HEK293 (cell line): Measurements from ENCODE around the gene THTPA.

Experiments
- REST ChIP-seq: fragments of 450-650 bp; formaldehyde crosslinking; IDR thresholded peaks from 2 replicates; pipeline ENCODE4 v1.5.1; 2016; ENCODE audit warnings: missing biosample characterization, missing genetic modification characterization
- ZNF302 ChIP-seq: fragments of 450-650 bp; formaldehyde crosslinking; IDR thresholded peaks from 2 replicates; pipeline ENCODE4 v1.5.1; 2016; ENCODE audit warnings: missing biosample characterization, missing genetic modification characterization, low read depth
- ZNF416 ChIP-seq: fragments of 450-650 bp; formaldehyde crosslinking; IDR thresholded peaks from 2 replicates; pipeline ENCODE4 v1.5.1; 2016; ENCODE audit warnings: missing biosample characterization, missing genetic modification characterization
- ZNF558 ChIP-seq: fragments of 450-650 bp; formaldehyde crosslinking; IDR thresholded peaks from 2 replicates; pipeline ENCODE4 v1.5.1; 2016; ENCODE audit warnings: missing biosample characterization, missing genetic modification characterization

GRCh38 chr14:23542261-23542660 is 13.8 kb upstream of the THTPA start:
- TF ChIP-seq REST (tag by site-specific recombination) (no peak), ZNF302 (no peak), ZNF416 (no peak), ZNF558 (tag by site-specific recombination) (no peak)
